Right cardiac atrium (tissue), 5 donors: ENCODE results near the gene BUD31. TPM values are rescaled to one million over a fixed set of nuclear protein-coding genes. Genes with fewer than 3 reads are reported as not detected.
"Not testable (repeated sequence)": the region's sequence is repeated elsewhere in the genome, so short reads cannot be mapped to it uniquely, and the experiment has no call there.

Experiments
- ATAC-seq, 2 donors: fragments of 200-7000 bp; cut with Tn5 transposase; one replicate each; pipeline versions ENCODE4 v1.8.0 to v1.9.1; 2020; ENCODE audit warnings: moderate library complexity in 2 of 2, mild to moderate bottlenecking in 1 of 2
- DNase-seq, 3 donors: peaks; one replicate each; pipeline ENCODE4 v3.0.0-alpha.2; 2020
- H3K27ac ChIP-seq: one replicate; pipeline ENCODE4 v1.5.1; 2013; ENCODE audit warnings: mild to moderate bottlenecking, low read length, control low read depth, moderate library complexity
- H3K27me3 ChIP-seq: one replicate; pipeline ENCODE4 v1.6.1; 2013; ENCODE audit not compliant: control insufficient read depth, insufficient read depth
- H3K4me1 ChIP-seq: one replicate; pipeline ENCODE4 v1.6.1; 2013; ENCODE audit warnings: low read length; ENCODE audit not compliant: control insufficient read depth, insufficient read depth
- H3K4me3 ChIP-seq: one replicate; pipeline ENCODE4 v1.5.1; 2013; ENCODE audit warnings: low read length, control low read depth
- H3K9me3 ChIP-seq: one replicate; pipeline ENCODE4 v1.6.1; 2013; ENCODE audit warnings: low read length; ENCODE audit not compliant: control insufficient read depth
- WGBS: extraction: QIAGEN DNeasy Blood & Tissue Kit; methylation state at CpG from one replicate; pipeline ENCODE4 v1.1.7; 2013; 5-methylcytosine and 5-hydroxymethylcytosine counted together
- intact Hi-C, 4 donors: fragments of 100-400 bp; cut with DNase I; formaldehyde crosslinking; loops; one replicate each; pipeline versions ENCODE4 v1.11.0 to v1.14.0; 2022 to 2023
- polyA plus RNA-seq: library from polyadenylated mRNA; stranded (reverse); fragments of 200-250 nt; gene quantifications from one replicate; pipeline ENCODE4 v1.2.3, GENCODE V29; 2013
- total RNA-seq, 4 donors: library from RNA; stranded (reverse); fragmentation: NEBNext Ultra II Directional; extraction: Animal tissue kit (Norgen Biotek cat#: 25700); gene quantifications; one replicate each; pipeline ENCODE4 v1.2.1, GENCODE V29; 2021
- donor health status: healthy with polysubstance abuse.
- donor health status: DM: no; HTN: yes; CAD: no.
- donor health status: DM: no; HTN: no; CAD: no.
- donor health status: DM: no; HTN: yes; CAD: no; lungs with severe emphysema.
- donor health status: DM: yes; HTN: yes; CAD: no.

Gene BUD31
- total and polyA plus RNA-seq, 5 donors = 37.8 to 65.1 (median 44.2) TPM

DNA sequence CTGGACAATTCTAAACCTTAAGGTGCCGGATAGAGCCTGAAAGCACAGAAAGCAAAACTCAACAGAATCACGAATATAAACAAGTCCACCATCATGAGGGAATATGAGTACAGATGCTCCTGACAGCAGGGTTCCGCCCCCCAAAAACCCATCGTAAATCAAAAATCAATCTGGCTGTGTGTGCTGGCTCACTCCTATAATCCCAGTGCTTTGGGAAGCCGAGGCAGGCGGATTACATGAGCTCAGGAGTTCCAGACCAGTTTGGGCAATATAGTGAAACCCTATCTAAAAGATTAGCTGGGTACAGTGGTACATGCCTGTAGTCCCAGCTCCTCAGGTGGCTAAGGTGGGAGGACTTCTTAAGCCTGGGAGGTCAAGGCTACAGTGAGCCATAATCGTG lies 12.2 kb downstream of the BUD31 start:
- 89% methylated on average over 7 of the region's 7 CpGs for WGBS
- Histone ChIP-seq H3K9me3 (no peaks in the 10 kb centered on the region), H3K27ac (no peak overlapping the region), H3K27me3 (no peaks in the 10 kb centered on the region), H3K4me3 (no peak overlapping the region), H3K4me1 (no peaks in the 10 kb centered on the region)
- ATAC-seq (no peak), DNase-seq (peak in 1 of 3 donors; percentile 11)
- intact Hi-C loops = no loop called here

DNA sequence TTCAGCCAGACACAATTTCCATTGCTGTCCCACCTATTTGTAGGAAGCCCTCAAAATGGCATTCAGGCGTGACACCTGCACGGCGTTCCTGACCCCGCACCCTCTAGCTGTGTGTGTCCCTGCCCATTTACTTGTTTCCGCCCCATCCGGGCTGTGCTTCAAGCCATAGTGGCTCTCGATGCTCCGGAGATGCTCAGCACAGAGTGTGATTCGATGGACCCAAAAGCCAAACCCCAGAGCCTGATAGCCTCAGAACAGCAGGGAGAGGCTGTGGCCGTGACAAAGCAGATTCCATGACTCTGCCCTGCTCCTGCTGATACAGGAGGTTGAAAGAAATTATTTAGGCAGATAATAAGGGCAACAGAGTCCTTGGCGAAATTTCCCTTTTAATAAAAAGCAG lies 13.4 kb downstream of the BUD31 start:
- no peaks in the 10 kb centered on the region for H3K27me3 ChIP-seq
- H3K9me3 ChIP-seq = no peaks in the 10 kb centered on the region
- H3K4me3 ChIP-seq = no peak overlapping the region
- H3K4me1 ChIP-seq = no peaks in the 10 kb centered on the region
- 86% methylated on average over 11 of the region's 11 CpGs for WGBS
- ATAC-seq (no peak), DNase-seq (peak in 1 of 3 donors; percentile 6)
- no peak overlapping the region for H3K27ac ChIP-seq
- intact Hi-C loops = no loop called here

DNA sequence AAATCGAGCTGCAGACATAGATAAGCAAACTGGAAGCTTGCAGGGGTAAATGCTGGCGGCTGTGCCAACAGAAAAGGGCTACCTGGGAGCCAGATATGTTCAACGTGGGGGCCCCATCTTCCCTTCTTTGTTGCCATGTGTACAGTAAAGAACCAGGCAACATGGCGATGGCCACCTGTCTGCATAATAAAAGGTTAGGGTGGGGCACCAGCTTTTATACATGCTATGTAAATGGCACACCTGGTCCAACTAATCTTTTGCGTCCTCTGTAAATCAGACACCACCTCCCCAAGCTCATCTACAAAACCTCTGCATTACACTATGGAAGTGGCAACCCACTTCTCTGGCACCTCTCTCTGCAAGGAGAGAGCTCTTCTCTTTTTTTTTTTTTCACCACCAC lies 13.9 kb downstream of the BUD31 start:
- Histone ChIP-seq H3K27ac (no peak overlapping the region), H3K4me3 (no peak overlapping the region), H3K9me3 (no peaks in the 10 kb centered on the region), H3K4me1 (no peaks in the 10 kb centered on the region), H3K27me3 (no peaks in the 10 kb centered on the region)
- intact Hi-C loops = no loop called here
- WGBS = 77% methylated on average over 5 of the region's 5 CpGs
- DNase-seq (peak in 2 of 3 donors; percentile 5 to 30), ATAC-seq (no peak)

GRCh38 chr7:99424932-99425730 lies 16.4 kb downstream of the BUD31 start:
- H3K4me1 ChIP-seq = no peaks in the 10 kb centered on the region
- no peaks in the 10 kb centered on the region for H3K9me3 ChIP-seq
- H3K27ac ChIP-seq = no peak overlapping the region
- ATAC-seq = no peak
- no peak overlapping the region for H3K4me3 ChIP-seq
- no peaks in the 10 kb centered on the region for H3K27me3 ChIP-seq
- peak in 1 of 3 donors; percentile 30 for DNase-seq
- WGBS = 93% methylated on average over 24 of the region's 24 CpGs
- intact Hi-C loops = no loop called here

- 80% methylated on average over 10 of the region's 10 CpGs for WGBS
- ATAC-seq (no peak), DNase-seq (peak in 1 of 3 donors; percentile 27)
- H3K27ac ChIP-seq = no peak overlapping the region
- H3K4me1 ChIP-seq = no peaks in the 10 kb centered on the region
- intact Hi-C loops = no loop called here
- H3K4me3 ChIP-seq = no peak overlapping the region
- H3K9me3 ChIP-seq = no peaks in the 10 kb centered on the region
- H3K27me3 ChIP-seq = no peaks in the 10 kb centered on the region
These were observed 20.3 kb downstream of the BUD31 start for GRCh38 chr7:99428972-99429566.

DNA sequence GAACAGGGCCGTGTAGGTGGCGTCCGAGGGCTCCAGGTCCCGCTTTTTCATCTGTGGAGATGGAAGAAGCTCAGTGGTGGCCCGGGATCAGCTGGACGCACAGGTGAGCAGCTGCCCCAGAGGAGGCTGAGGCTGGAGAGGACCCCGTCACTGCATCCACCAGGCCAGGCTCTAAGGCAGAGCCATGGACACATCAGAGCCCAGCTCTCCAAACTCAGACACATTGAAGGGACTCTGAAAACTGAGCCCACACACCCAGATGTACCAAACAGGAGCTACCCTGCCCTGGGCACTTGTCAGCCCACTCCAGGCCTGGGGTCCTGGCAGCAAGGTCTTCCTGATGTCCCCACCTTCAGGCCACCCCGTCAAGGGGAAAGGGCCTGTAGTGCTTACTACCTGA lies 21.0 kb downstream of the BUD31 start:
- Histone ChIP-seq H3K4me3 (no peak overlapping the region), H3K27ac (no peak overlapping the region), H3K4me1 (no peaks in the 10 kb centered on the region), H3K9me3 (no peaks in the 10 kb centered on the region), H3K27me3 (no peaks in the 10 kb centered on the region)
- WGBS = 89% methylated on average over 8 of the region's 8 CpGs
- ATAC-seq (peak in 1 of 2 donors; percentile 22), DNase-seq (peak in 1 of 3 donors; percentile 16)
- intact Hi-C loops = no loop called here

GRCh38 chr7:99431756-99432540 lies 23.2 kb downstream of the BUD31 start:
- peak in 1 of 3 donors; percentile 7 for DNase-seq
- H3K4me3 ChIP-seq, H3K9me3 ChIP-seq, H3K27me3 ChIP-seq, intact Hi-C loops, H3K27ac ChIP-seq, ATAC-seq, H3K4me1 ChIP-seq: not testable (repeated sequence)
- WGBS = 67% methylated on average over 13 of the region's 13 CpGs

DNA sequence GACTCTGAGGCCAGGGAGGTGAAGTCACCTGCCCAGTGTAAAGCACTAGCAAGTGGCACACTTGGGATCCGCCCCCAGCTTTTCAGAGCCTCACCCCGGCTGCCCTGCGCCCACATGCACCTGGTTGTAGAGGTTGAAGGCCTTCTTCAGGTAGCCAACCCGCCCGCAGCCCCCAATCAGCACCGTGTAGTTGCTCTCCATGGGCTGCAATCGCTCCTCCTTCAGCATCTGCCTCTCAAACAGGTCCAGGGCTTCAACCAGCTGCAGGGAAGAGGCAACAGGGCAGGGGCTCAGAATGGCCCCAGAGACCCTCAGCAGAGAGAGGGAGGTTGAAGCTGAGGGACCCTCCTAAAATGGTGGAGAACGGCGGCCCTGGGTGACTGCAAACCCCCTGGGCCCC lies 24.4 kb downstream of the BUD31 start:
- whole genome bisulfite sequencing = 95% methylated on average over 9 of the region's 9 CpGs
- Histone ChIP-seq H3K27ac (no peak overlapping the region), H3K27me3 (no peaks in the 10 kb centered on the region), H3K4me3 (no peak overlapping the region), H3K4me1 (no peaks in the 10 kb centered on the region), H3K9me3 (no peaks in the 10 kb centered on the region)
- no peak for ATAC-seq
- peak in 1 of 3 donors; percentile 19 for DNase-seq
- intact Hi-C loops = no loop called here

DNA sequence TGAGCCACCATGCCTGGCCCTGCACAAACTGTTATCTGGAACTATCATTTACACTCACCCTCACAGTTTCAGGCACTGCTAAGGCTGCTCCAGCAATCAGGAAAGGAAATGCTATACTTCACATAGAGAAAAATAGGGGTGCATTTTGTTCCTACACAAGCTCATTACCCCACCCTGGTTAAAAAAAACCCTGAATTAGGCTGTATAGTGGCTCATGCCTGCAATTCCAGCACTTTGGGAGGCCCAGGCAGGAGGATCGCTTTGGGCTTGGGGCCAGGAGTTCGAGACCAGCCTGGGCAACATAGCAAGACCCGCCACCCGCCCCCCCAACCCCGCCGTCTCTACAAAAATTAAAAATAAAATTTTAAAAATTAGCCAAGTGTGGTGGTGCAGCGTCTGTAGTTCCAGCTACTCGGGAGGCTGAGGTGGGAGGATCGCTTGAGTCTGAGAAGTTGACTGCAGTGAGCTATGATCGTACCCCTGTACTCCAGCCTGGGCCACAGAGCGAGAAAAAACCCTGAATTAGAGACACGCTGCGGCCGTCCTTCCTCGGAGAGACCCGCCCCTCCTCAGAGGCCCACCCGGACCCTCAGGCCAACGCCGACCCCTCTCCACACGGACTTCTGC lies 29.3 kb downstream of the BUD31 start:
- no peak for DNase-seq
- Histone ChIP-seq H3K27me3 (no peaks in the 10 kb centered on the region), H3K9me3 (no peaks in the 10 kb centered on the region), H3K27ac (peak overlapping the region; percentile 52), H3K4me3 (peak overlapping the region; percentile 83), H3K4me1 (peaks cover 3% of the 10 kb centered on the region)
- 19% methylated on average over 20 of the region's 20 CpGs for WGBS
- peak; percentile 12 to 32 for ATAC-seq
- intact Hi-C loops = no loop called here

DNA sequence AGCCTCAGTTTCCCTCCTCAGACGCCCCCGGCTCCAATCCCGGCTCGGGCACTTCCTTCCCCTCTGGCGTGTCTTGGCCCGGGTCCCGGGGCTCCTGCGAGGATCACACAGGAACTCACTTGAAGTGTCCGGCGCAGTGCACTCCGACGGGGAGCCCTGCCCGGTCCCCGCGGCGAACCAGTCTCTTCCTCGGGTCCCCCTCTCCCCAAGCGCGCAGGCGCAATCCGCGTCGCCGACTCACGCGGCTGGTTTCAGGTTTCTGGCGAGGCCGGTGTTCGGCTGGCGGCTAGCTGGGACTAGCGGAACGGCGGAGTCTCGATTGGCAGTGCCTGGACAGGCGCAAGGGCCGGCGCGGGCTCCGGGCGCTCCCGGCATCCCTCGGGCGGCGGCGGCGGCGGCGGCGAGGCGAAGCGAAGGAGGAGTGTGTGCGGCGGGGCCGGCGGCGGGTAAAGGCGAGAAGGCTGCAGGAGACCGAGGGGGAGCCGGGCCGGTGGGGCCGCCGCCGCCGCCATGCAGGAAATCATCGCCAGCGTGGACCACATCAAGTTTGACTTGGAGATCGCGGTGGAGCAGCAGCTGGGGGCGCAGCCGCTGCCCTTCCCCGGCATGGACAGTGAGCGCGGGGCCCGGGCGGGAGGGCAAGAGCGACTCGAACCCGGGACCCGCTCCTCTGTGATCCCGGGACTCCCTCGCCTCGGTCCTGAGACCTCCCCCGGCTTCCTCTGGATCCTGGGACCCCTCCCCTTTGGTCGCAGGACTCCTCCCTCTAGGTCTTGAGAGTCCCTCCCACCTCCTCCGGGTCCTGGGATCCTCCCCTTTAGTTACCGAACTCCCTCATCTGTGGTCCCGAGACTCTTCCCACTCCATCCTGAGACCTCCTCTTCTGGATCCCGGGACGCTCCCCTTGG lies 30.1 kb downstream of the BUD31 start, which contains the start of the genes CPSF4 and PTCD1:
Gene CPSF4, plus strand, starts transcription at position 371 of the 908 bp plus-strand sequence. Its CDS starts 140 bp downstream, at position 511.
Gene PTCD1, minus strand, starts transcription at position 226 of the 908 bp plus-strand sequence. CDS start 3,556 bp downstream, outside the sequence.
- intact Hi-C loops = no loop called here
- peaks cover 3% of the 10 kb centered on the region for H3K4me1 ChIP-seq

More for the DNA sequence above, 30.1 kb downstream of the BUD31 start, which contains the start of the genes CPSF4 and PTCD1:
- DNase-seq (peak; percentile 97 to 98 (median 98)), ATAC-seq (peak; percentile 97 to 98)
- H3K9me3 ChIP-seq = no peaks in the 10 kb centered on the region
- under 1% methylated on average over 89 of the region's 89 CpGs for WGBS
- H3K4me3 ChIP-seq = peak within 1 kb of the TSS; percentile 83
- H3K27ac ChIP-seq = peak within 1 kb of the TSS; percentile 52
- H3K27me3 ChIP-seq = no peaks in the 10 kb centered on the region
